SK-N-SH treated with all-trans-retinoic acid at 6 μM for 48 hours (cell line): ENCODE measurements around the gene ABHD10.

Experiments
- ATAC-seq: fragments of 200-7000 bp; cut with Tn5 transposase; 3 replicates; pipeline ENCODE4 v1.9.1; 2020; ENCODE audit warnings: mild to moderate bottlenecking, moderate library complexity
- ARNTL ChIP-seq: fragments of 450-650 bp; formaldehyde crosslinking; IDR thresholded peaks from 2 replicates; pipeline ENCODE4 v1.5.0; 2020; ENCODE audit warnings: low read depth, mild to moderate bottlenecking, moderate library complexity, borderline replicate concordance
- BACH2 ChIP-seq: fragments of 250-450 bp; sonication (Bioruptor Pico); IDR thresholded peaks from 2 replicates; pipeline ENCODE4 v1.9.0; 2021; ENCODE audit warnings: mild to moderate bottlenecking, borderline replicate concordance
- CSDC2 ChIP-seq: fragments of 250-450 bp; sonication (Bioruptor Pico); IDR thresholded peaks from 2 replicates; pipeline ENCODE4 v1.5.0; 2020; ENCODE audit warnings: mild to moderate bottlenecking, moderate library complexity
- ESRRG ChIP-seq: fragments of 250-450 bp; sonication (Bioruptor Pico); IDR thresholded peaks from 2 replicates; pipeline ENCODE4 v1.6.1; 2021; ENCODE audit warnings: mild to moderate bottlenecking
- GLIS3 ChIP-seq: fragments of 250-450 bp; sonication (Bioruptor Pico); IDR thresholded peaks from 2 replicates; pipeline ENCODE4 v1.5.0; 2020; ENCODE audit warnings: mild to moderate bottlenecking, moderate library complexity
- ISL1 ChIP-seq: fragments of 250-450 bp; sonication (Bioruptor Pico); IDR thresholded peaks from 2 replicates; pipeline ENCODE4 v2.1.2; 2022; ENCODE audit warnings: mild to moderate bottlenecking, moderate library complexity
- OSR1 ChIP-seq: fragments of 250-450 bp; sonication (Bioruptor Pico); IDR thresholded peaks from 2 replicates; pipeline ENCODE4 v1.8.0; 2022; ENCODE audit warnings: moderate library complexity, mild to moderate bottlenecking, inconsistent platforms
- PPARA ChIP-seq: fragments of 250-450 bp; sonication (Bioruptor Pico); IDR thresholded peaks from 2 replicates; pipeline ENCODE4 v1.5.0; 2020; ENCODE audit warnings: mild to moderate bottlenecking, borderline replicate concordance
- TCF4 ChIP-seq: fragments of 250-450 bp; sonication (Bioruptor Pico); IDR thresholded peaks from 2 replicates; pipeline ENCODE4 v1.8.0; 2021; ENCODE audit warnings: mild to moderate bottlenecking, moderate library complexity, borderline replicate concordance
- TOX ChIP-seq: fragments of 250-450 bp; sonication (Bioruptor Pico); IDR thresholded peaks from 2 replicates; pipeline ENCODE4 v1.8.0; 2021; ENCODE audit warnings: mild to moderate bottlenecking, moderate library complexity, borderline replicate concordance
- ZC3H10 ChIP-seq: fragments of 250-450 bp; sonication (Bioruptor Pico); IDR thresholded peaks from 2 replicates; pipeline ENCODE4 v1.5.1; 2021; ENCODE audit warnings: mild to moderate bottlenecking, moderate library complexity
- ZFP30 ChIP-seq: fragments of 450-650 bp; formaldehyde crosslinking; IDR thresholded peaks from 2 replicates; pipeline ENCODE4 v1.5.0; 2022; ENCODE audit warnings: mild to moderate bottlenecking, moderate library complexity
- ZNF565 ChIP-seq: fragments of 450-650 bp; formaldehyde crosslinking; conservative IDR thresholded peaks from 2 replicates; pipeline ENCODE4 v1.5.0; 2020; ENCODE audit warnings: low read depth, mild to moderate bottlenecking, moderate library complexity
- ZNF70 ChIP-seq: fragments of 450-650 bp; formaldehyde crosslinking; IDR thresholded peaks from 2 replicates; pipeline ENCODE4 v1.5.0; 2020; ENCODE audit warnings: mild to moderate bottlenecking, moderate library complexity
- TF ChIP-seq, protein P1 (sequence below): fragments of 250-450 bp; sonication (Bioruptor Pico); IDR thresholded peaks from 2 replicates; pipeline ENCODE4 v1.5.0; 2020; ENCODE audit warnings: mild to moderate bottlenecking, moderate library complexity
- TF ChIP-seq, protein P2 (sequence below): fragments of 250-450 bp; sonication (Bioruptor Pico); IDR thresholded peaks from 2 replicates; pipeline ENCODE4 v1.8.0; 2021; ENCODE audit warnings: low read depth, mild to moderate bottlenecking, moderate library complexity, borderline replicate concordance

The ABHD10 gene

GRCh38 chr3:111968319-111969054, 10.3 kb upstream of the ABHD10 start:
- no peak for ATAC-seq
- TF ChIP-seq, protein P1, sequence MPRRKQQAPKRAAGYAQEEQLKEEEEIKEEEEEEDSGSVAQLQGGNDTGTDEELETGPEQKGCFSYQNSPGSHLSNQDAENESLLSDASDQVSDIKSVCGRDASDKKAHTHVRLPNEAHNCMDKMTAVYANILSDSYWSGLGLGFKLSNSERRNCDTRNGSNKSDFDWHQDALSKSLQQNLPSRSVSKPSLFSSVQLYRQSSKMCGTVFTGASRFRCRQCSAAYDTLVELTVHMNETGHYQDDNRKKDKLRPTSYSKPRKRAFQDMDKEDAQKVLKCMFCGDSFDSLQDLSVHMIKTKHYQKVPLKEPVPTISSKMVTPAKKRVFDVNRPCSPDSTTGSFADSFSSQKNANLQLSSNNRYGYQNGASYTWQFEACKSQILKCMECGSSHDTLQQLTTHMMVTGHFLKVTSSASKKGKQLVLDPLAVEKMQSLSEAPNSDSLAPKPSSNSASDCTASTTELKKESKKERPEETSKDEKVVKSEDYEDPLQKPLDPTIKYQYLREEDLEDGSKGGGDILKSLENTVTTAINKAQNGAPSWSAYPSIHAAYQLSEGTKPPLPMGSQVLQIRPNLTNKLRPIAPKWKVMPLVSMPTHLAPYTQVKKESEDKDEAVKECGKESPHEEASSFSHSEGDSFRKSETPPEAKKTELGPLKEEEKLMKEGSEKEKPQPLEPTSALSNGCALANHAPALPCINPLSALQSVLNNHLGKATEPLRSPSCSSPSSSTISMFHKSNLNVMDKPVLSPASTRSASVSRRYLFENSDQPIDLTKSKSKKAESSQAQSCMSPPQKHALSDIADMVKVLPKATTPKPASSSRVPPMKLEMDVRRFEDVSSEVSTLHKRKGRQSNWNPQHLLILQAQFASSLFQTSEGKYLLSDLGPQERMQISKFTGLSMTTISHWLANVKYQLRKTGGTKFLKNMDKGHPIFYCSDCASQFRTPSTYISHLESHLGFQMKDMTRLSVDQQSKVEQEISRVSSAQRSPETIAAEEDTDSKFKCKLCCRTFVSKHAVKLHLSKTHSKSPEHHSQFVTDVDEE (CRISPR knock-in tag), result no peak

GRCh38 chr3:111970376-111970775, 8.4 kb upstream of the ABHD10 start:
- ATAC-seq, result no peak
- TF ChIP-seq PPARA (CRISPR knock-in tag) (no peak), OSR1 (CRISPR knock-in tag) (no peak), TCF4 (CRISPR knock-in tag) (no peak), GLIS3 (CRISPR knock-in tag) (no peak)

- ATAC-seq, result no peak
- TF ChIP-seq PPARA (CRISPR knock-in tag) (no peak), ARNTL (CRISPR knock-in tag) (no peak)
These were observed 7.2 kb upstream of the ABHD10 start for GRCh38 chr3:111971533-111972130.

DNA sequence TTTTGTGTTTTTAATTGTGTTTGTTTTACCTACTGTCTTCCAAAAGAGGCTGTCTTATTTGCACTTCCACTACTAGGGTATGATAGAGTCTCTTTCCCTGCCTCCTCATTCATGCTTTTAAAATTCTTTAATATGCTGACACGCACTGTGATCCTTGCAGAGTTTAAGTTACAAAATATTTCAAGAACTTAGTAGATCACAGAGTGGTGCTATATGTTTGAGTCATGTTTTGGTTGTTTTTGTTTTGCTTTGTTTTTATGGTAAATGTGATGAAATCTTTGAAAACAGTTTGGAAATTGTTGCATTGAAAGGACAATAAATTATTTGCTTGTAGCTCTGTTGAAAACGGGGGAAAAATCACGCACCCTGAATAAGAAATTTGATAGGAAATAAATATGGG, 5.9 kb upstream of the ABHD10 start:
- TF ChIP-seq BACH2, result no peak
- TF ChIP-seq GLIS3 (CRISPR knock-in tag), result no peak
- TF ChIP-seq, protein P1 (CRISPR knock-in tag), result no peak
- ATAC-seq, result no peak

GRCh38 chr3:111975131-111975530, 3.7 kb upstream of the ABHD10 start:
- no peak for ATAC-seq
- no peak for TF ChIP-seq TCF4 (CRISPR knock-in tag)
- TF ChIP-seq ZNF70 (CRISPR knock-in tag), result no peak
- TF ChIP-seq ISL1, result no peak
- no peak for TF ChIP-seq BACH2
- no peak for TF ChIP-seq ZC3H10 (CRISPR knock-in tag)
- TF ChIP-seq TOX, result no peak
- no peak for TF ChIP-seq ESRRG (CRISPR knock-in tag)
- TF ChIP-seq ARNTL (CRISPR knock-in tag), result no peak
- TF ChIP-seq CSDC2 (CRISPR knock-in tag), result no peak
- TF ChIP-seq, protein P1 (CRISPR knock-in tag), result no peak
- no peak for TF ChIP-seq ZFP30 (CRISPR knock-in tag)
- TF ChIP-seq, protein P2, sequence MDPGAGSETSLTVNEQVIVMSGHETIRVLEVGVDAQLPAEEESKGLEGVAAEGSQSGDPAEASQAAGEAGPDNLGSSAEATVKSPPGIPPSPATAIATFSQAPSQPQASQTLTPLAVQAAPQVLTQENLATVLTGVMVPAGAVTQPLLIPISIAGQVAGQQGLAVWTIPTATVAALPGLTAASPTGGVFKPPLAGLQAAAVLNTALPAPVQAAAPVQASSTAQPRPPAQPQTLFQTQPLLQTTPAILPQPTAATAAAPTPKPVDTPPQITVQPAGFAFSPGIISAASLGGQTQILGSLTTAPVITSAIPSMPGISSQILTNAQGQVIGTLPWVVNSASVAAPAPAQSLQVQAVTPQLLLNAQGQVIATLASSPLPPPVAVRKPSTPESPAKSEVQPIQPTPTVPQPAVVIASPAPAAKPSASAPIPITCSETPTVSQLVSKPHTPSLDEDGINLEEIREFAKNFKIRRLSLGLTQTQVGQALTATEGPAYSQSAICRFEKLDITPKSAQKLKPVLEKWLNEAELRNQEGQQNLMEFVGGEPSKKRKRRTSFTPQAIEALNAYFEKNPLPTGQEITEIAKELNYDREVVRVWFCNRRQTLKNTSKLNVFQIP (CRISPR knock-in tag), result no peak
- TF ChIP-seq PPARA (CRISPR knock-in tag), result no peak
- TF ChIP-seq ZNF565 (CRISPR knock-in tag), result no peak
- TF ChIP-seq, all 23 proteins: peak for 0
